NCI-H345 treated with DMSO at 0.1 percent for 48 hours (cell line): ENCODE measurements around the gene ELMO1.
A peak's percentile ranks its signal among the peaks of the same experiment; 100 is the strongest.

ENCODE experiments used
- DNase-seq: peaks from one replicate; lab custom pipeline; 2025; ENCODE audit not compliant: unreplicated experiment; lab: John Stamatoyannopoulos, UW

Gene ELMO1

GRCh38 chr7:36900988-36901710, 547.5 kb downstream of the ELMO1 start:
- no peak for DNase-seq

GRCh38 chr7:36898186-36898585, 550.5 kb downstream of the ELMO1 start:
- DNase-seq, result no peak

GRCh38 chr7:36896956-36897590, 551.6 kb downstream of the ELMO1 start:
- no peak for DNase-seq

GRCh38 chr7:36896418-36896817, 552.2 kb downstream of the ELMO1 start:
- DNase-seq, result no peak

DNA sequence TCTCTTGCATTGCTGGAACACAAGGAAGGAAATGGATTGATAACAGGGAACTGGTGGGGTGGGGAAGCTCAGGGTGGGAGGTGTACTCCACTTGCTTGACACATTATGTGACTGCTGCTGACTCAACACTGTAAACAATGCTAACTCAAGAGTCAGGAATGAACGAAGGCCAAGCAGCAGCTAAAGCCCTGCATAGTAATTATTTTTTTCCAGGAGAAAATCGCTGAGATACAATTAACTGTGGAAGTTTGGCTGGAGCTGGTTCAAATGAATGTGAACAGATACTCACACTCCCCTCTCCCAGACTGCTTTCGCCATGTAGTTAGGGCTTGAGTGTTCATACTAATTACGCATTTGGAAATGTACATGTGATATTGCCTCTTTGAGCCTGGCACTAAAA, 553.5 kb downstream of the ELMO1 start:
- DNase-seq, result no peak

DNA sequence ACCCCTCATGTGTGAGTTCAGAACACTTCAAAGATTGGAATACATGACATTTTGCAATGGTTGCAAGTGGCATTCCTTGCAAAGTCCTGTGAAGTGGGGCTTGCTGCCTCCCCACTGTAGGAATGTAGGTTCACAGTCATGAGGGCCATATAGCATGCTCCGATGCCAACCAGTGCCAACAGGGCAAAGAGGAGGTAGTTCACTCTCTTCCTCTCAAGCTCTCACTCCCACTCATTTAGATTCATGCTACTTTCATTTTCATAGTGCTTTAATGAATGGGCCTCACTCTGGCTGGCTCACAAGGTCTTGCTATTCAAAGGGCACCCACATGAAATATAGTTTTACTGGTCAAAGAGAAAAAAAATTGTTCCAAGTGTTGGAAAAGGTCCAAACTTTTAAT, 554.5 kb downstream of the ELMO1 start:
- DNase-seq, result no peak

GRCh38 chr7:36889182-36889581, 559.5 kb downstream of the ELMO1 start:
- no peak for DNase-seq

GRCh38 chr7:36887969-36888368, 560.7 kb downstream of the ELMO1 start:
- DNase-seq, result no peak

DNA sequence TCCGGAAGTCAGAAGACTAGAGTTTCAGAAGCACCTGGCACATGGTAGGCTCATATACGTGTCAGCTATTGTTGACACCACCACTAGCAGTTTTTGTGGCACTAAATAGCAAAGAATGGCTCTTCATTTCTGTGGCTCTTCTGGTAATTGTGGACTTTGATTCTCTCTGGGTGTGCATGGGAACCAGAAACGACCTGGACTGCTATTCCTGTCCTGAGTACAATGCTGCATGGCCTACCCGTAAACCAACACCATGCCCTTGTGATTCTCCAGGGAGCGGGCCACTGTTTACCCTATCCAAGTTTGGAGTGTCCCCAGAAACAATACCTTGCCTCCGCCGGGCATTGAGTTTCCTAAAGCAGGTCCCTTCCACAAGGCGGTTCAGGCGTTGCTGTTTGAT, 561.4 kb downstream of the ELMO1 start:
- DNase-seq, result no peak

GRCh38 chr7:36884910-36885309, 563.8 kb downstream of the ELMO1 start:
- DNase-seq, result no peak

GRCh38 chr7:36884351-36884750, 564.3 kb downstream of the ELMO1 start:
- DNase-seq, result no peak

DNA sequence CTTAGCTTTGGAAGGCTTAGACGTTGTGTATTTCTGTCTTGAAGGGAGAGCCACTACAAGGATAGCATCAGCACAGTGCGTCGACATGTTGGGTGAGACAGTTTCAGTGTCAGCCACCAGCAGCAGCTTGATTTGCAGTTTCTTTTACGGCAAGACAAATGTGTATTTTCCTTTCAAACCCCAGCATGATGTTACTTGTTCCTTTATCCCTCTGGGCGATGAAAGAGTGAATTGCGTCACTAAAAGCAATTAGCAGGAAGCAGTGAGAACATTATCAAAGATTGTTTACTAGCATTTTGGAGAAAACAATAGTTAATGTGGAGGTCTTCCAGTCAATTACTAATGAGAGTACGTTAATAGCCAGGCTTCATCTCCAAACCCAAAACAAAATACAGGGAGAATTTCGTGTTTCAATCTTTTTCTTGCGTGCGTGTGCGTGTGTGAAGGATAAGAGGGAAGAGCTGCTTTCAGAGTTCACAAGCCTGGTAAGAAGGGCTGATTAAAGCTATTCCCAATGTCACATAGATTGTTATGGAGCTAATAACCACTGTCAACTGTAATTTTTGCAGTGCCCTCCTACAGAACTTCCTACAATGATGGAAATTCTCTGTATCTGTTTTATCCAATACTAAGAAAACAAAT, 567.3 kb downstream of the ELMO1 start:
- no peak for DNase-seq

DNA sequence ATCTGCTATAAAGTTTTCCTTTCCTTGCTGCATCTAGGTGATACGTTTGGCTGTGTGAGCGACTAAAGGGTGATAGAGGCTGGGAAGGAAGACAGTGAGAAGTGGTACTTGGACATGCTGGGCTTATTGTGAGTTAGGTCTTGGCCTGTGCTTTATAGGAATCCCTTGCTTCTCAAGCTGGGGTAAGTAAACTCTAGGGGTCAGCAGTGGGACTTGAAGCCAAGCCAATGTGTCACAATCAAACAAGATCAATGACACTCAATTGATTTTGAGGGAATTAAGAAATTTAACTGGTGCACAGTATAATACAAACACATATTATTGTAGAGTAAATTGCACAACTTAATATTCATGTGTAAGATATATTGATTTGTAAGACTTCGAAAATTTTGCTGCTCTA, 568.6 kb downstream of the ELMO1 start:
- DNase-seq, result no peak

DNA sequence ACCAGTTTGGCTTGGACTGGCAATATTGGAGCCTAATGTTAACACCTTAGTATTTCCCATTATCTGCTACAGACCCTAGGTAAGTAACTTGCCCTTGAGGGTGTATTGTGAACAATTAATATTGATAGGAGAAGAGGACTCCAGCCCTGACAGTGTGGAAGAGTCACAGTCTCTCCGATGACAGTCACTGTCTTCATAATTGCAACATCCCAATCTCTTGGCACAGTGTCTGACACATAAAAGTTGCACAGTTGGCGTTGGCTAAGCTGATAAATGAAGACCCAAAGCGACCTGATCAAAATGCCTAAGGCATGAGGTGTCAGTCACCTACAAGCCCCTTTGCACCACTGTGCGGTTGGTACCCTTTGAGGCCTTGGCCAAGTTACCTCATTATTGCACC, 569.6 kb downstream of the ELMO1 start:
- no peak for DNase-seq

DNA sequence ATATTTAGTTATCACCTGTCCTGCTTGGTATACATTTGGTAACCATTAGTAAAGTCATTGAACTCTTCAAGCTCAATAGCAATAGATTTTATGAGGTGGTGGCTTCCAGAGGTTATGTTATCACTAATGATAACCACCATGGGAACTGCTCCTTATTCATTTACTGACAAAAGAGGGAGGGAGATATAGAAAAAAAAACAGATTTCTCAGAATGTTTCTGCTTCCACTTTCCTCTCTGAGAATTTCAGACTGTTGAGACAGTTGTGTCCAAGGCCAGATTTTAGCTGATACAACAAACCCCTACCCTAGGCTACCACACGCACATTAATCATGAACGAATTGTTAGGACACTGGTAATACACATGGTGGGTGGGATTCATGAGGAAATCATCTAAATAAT, 570.4 kb downstream of the ELMO1 start:
- no peak for DNase-seq

GRCh38 chr7:36875794-36876193, 572.9 kb downstream of the ELMO1 start:
- DNase-seq, result peak; percentile 18

DNA sequence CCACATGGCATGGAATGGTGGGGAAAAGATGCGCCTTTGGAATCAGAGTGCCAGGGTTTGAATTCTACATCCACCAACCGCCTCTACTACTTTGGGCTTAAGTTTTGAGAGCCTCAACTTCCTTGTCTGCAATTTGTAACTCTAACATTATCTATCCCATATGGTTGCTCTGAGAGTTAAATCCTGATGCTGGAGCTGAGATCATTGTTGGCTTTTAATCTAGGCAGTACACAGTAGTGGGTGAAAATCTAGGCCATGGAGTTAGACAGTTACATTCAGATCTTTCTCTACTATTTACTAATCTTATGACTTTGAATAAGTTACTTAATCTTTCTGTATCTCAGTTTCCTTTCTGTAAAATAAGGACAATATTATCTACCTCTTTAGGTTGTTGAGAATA, 574.6 kb downstream of the ELMO1 start:
- DNase-seq, result no peak

GRCh38 chr7:36871863-36872262, 576.8 kb downstream of the ELMO1 start:
- no peak for DNase-seq

DNA sequence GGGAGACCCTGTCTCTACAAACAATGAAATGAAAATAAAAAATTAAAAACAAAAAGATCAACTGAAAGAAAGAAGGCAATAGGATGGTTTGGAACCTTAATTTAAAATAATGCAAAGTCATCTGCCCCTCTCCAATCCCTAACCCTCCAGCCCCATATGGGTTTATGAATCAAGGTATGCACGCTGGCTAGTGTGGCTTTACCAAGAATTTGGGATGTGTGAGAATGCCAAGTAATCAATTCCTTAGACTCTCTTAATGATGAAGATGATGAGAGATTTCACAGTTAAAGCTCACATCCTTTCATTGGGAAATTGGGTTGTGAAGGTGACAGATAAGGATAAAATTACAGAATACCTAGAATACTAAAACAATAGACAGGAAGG, 577.3 kb downstream of the ELMO1 start:
- no peak for DNase-seq

GRCh38 chr7:36870625-36871354, 577.9 kb downstream of the ELMO1 start:
- no peak for DNase-seq

DNA sequence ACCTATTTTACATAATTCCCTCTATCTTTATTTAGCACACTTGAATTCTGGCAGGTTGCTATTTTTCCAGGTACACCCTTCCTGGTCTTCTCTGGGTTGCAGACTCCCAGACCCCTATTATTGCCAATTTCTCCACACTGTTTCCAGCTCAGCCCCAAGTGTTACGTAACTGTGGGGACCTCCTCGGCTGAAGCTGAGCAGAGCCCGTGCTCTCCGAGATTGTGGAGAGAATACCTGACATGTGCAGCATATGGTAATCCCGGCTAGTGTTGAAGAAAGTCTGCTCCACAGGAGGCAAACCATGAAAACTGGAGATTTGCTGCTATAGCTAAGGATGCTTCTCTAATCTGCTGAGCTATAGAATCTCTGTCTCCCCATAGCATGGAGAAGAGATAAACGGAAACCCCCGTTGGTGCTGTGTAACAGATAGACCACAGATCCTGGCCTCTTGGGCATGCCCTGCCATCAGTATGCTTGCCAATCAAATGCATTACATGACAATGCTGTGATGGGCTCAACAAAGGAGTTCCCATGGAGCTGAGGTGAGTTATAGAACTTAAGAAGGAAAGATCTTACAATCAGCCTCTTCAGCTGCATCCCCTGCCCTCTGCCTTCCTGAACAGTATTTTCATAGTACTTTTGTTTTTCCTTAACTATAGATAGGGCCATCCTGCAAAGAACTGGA, 579.8 kb downstream of the ELMO1 start:
- no peak for DNase-seq
